OCI-LY7 (cell line): ENCODE results near the gene POMGNT2. TPM values are rescaled to one million over a fixed set of nuclear protein-coding genes. Genes with fewer than 3 reads are reported as not detected.

Experiments used
- BruUV-seq: library from RNA; stranded (reverse); fragments of 400-500 nt; replicated peaks from 2 replicates; lab custom pipeline; 2021; lab: Mats Ljungman, UMichigan
- CTCF ChIA-PET: fragments of 300-600 bp; sonication (Branson Sonifier 250); formaldehyde crosslinking; loops from one replicate; lab custom pipeline; 2022; ENCODE audit warnings: antibody characterized with exemption; ENCODE audit not compliant: unreplicated experiment; lab: Charles Lee
- POLR2A ChIA-PET: fragments of 300-600 bp; sonication (Branson Sonifier 250); formaldehyde crosslinking; loops from one replicate; lab custom pipeline; 2022; ENCODE audit warnings: antibody characterized with exemption; lab: Charles Lee
- DNase-seq: peaks from one replicate; pipeline ENCODE4 v3.0.0-alpha.2; 2015; ENCODE audit warnings: low spot score
- H2AFZ ChIP-seq: fragments of 200-600 bp; sonication (generic), shearing (Covaris generic); 2 replicates; pipeline ENCODE4 v1.6.1; 2014; ENCODE audit warnings: mild to moderate bottlenecking, antibody characterized with exemption, low read length, moderate library complexity
- H3K27ac ChIP-seq: fragments of 200-600 bp; sonication (generic); 2 replicates; pipeline ENCODE4 v1.5.1; 2014; ENCODE audit warnings: mixed run types, low read depth, mild to moderate bottlenecking, moderate library complexity, low read length, inconsistent platforms; ENCODE audit not compliant: poor library complexity, severe bottlenecking
- H3K36me3 ChIP-seq: fragments of 200-600 bp; sonication (generic); 2 replicates; pipeline ENCODE4 v1.6.1; 2014; ENCODE audit warnings: mild to moderate bottlenecking, antibody characterized with exemption, low read length, moderate library complexity, mixed read lengths; ENCODE audit not compliant: insufficient read depth
- H3K4me1 ChIP-seq: fragments of 200-600 bp; sonication (generic); 2 replicates; pipeline ENCODE4 v1.5.1; 2014; ENCODE audit warnings: mild to moderate bottlenecking, low read length; ENCODE audit not compliant: insufficient read depth, poor library complexity, severe bottlenecking
- H3K4me2 ChIP-seq: fragments of 200-600 bp; sonication (generic); 2 replicates; pipeline ENCODE4 v1.6.1; 2014; ENCODE audit warnings: mild to moderate bottlenecking, low read length
- H3K4me3 ChIP-seq: fragments of 200-600 bp; sonication (generic); 2 replicates; pipeline ENCODE4 v1.5.1; 2014; ENCODE audit warnings: mild to moderate bottlenecking, low read depth, low read length; ENCODE audit not compliant: poor library complexity, severe bottlenecking
- H3K79me2 ChIP-seq: fragments of 200-600 bp; sonication (generic); 2 replicates; pipeline ENCODE4 v1.6.1; 2016; ENCODE audit warnings: low read depth, mild to moderate bottlenecking, low read length, moderate library complexity, mixed read lengths; ENCODE audit not compliant: insufficient read depth
- H3K9me2 ChIP-seq: fragments of 200-600 bp; sonication (generic); 2 replicates; pipeline ENCODE4 v1.6.1; 2016; ENCODE audit warnings: mild to moderate bottlenecking, low read length, mixed read lengths; ENCODE audit not compliant: insufficient read depth
- H3K9me3 ChIP-seq: fragments of 200-600 bp; sonication (generic); 2 replicates; pipeline ENCODE4 v1.6.1; 2014; ENCODE audit warnings: mild to moderate bottlenecking, mixed run types, low read length, mixed read lengths
- H4K20me1 ChIP-seq: fragments of 200-600 bp; sonication (generic); 2 replicates; pipeline ENCODE4 v1.6.1; 2014; ENCODE audit warnings: mild to moderate bottlenecking, antibody characterized with exemption, low read length, moderate library complexity, mixed read lengths; ENCODE audit not compliant: insufficient read depth
- EZH2phosphoT487 ChIP-seq: fragments of 200-600 bp; sonication (generic); IDR thresholded peaks from 2 replicates; pipeline ENCODE4 v1.6.1; 2018; ENCODE audit warnings: low read depth, borderline replicate concordance, mild to moderate bottlenecking, mixed run types, antibody characterized with exemption, low read length, moderate library complexity, mixed read lengths
- intact Hi-C: fragments of 100-400 bp; cut with micrococcal nuclease; formaldehyde crosslinking; loops from one replicate; pipeline ENCODE4 v1.10.0; 2022; ENCODE audit not compliant: unreplicated experiment
- total RNA-seq, 2 experiments: library from RNA; depleted of rRNA in 1 of 2; stranded (reverse); fragments of >200 nt in 1 of 2; shearing (Covaris generic) in 1 of 2; gene quantifications; 2 replicates each; pipeline ENCODE4 v1.2.3, GENCODE V29; 2014 to 2022
- TF ChIP-seq, protein P1 (sequence below): fragments of 200-600 bp; sonication (generic); conservative IDR thresholded peaks from 2 replicates; pipeline ENCODE4 v1.5.1; 2014; ENCODE audit warnings: mild to moderate bottlenecking, antibody characterized with exemption, low read length, moderate library complexity, mixed read lengths

The POMGNT2 gene
- total RNA-seq, 2 experiments from 2014 or later = not detected

- intact Hi-C loops = no loop called here
- Histone ChIP-seq H3K4me3 (no peak overlapping the region), H3K9me2 (no peaks in the 10 kb centered on the region), H2AFZ (no peak overlapping the region), H3K36me3 (no peaks in the 10 kb centered on the region), H3K4me1 (no peaks in the 10 kb centered on the region), H3K9me3 (no peaks in the 10 kb centered on the region), H4K20me1 (no peaks in the 10 kb centered on the region), H3K27ac (no peak overlapping the region), H3K4me2 (no peak overlapping the region), H3K79me2 (no peaks in the 10 kb centered on the region)
- BruUV-seq = no TSS peak
- no peak for TF ChIP-seq EZH2phosphoT487
- TF ChIP-seq, protein P1, sequence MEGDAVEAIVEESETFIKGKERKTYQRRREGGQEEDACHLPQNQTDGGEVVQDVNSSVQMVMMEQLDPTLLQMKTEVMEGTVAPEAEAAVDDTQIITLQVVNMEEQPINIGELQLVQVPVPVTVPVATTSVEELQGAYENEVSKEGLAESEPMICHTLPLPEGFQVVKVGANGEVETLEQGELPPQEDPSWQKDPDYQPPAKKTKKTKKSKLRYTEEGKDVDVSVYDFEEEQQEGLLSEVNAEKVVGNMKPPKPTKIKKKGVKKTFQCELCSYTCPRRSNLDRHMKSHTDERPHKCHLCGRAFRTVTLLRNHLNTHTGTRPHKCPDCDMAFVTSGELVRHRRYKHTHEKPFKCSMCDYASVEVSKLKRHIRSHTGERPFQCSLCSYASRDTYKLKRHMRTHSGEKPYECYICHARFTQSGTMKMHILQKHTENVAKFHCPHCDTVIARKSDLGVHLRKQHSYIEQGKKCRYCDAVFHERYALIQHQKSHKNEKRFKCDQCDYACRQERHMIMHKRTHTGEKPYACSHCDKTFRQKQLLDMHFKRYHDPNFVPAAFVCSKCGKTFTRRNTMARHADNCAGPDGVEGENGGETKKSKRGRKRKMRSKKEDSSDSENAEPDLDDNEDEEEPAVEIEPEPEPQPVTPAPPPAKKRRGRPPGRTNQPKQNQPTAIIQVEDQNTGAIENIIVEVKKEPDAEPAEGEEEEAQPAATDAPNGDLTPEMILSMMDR = no peak
- POLR2A ChIA-PET = no interaction called here
- CTCF ChIA-PET = no interaction called here
- DNase-seq = no peak
Measured at GRCh38 chr3:43063114-43063513, 42.8 kb downstream of the POMGNT2 start.

DNA sequence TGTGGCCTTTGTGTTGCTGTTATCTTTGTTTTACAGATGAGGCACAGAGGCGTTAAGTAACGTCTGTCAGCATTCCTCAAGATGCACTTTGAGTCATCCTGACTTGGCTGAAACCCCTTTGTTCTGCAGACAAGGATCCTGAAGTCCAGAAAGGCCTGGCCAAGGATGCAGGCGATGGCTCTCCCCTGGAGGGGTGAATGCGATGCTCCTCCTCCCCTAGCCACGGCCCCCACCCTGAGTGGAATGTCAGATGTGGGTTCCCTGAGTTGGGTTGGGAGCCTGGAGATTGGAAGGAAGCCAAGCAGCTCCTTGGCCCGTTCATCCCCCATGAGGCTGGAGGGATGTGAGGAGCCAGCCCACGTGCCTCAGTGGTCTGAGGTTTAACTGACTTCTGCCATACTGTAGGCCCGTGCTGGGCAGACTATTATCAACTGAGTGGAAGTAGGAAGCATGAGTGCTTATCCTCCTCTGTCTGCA, 43.3 kb downstream of the POMGNT2 start:
- Histone ChIP-seq H3K4me1 (no peaks in the 10 kb centered on the region), H4K20me1 (no peaks in the 10 kb centered on the region), H3K36me3 (no peaks in the 10 kb centered on the region), H2AFZ (no peak overlapping the region), H3K4me3 (no peak overlapping the region), H3K79me2 (no peaks in the 10 kb centered on the region), H3K27ac (no peak overlapping the region), H3K9me3 (no peaks in the 10 kb centered on the region), H3K9me2 (no peaks in the 10 kb centered on the region), H3K4me2 (no peak overlapping the region)
- no peak for DNase-seq
- POLR2A ChIA-PET = no interaction called here
- no TSS peak for BruUV-seq
- CTCF ChIA-PET = no interaction called here
- no peak for TF ChIP-seq EZH2phosphoT487
- TF ChIP-seq, protein P1 = no peak
- intact Hi-C loops = no loop called here

GRCh38 chr3:43062040-43062563, 43.8 kb downstream of the POMGNT2 start:
- intact Hi-C loops = no loop called here
- H3K9me2 ChIP-seq = no peaks in the 10 kb centered on the region
- no peaks in the 10 kb centered on the region for H3K79me2 ChIP-seq
- POLR2A ChIA-PET = no interaction called here
- BruUV-seq = no TSS peak
- H3K27ac ChIP-seq = no peak overlapping the region
- TF ChIP-seq EZH2phosphoT487 = no peak
- TF ChIP-seq, protein P1 = no peak
- no peaks in the 10 kb centered on the region for H3K36me3 ChIP-seq
- H3K4me2 ChIP-seq = no peak overlapping the region
- H2AFZ ChIP-seq = no peak overlapping the region
- no peaks in the 10 kb centered on the region for H4K20me1 ChIP-seq
- no peaks in the 10 kb centered on the region for H3K4me1 ChIP-seq
- no peaks in the 10 kb centered on the region for H3K9me3 ChIP-seq
- CTCF ChIA-PET = no interaction called here
- H3K4me3 ChIP-seq = no peak overlapping the region
- no peak for DNase-seq
